Stimulated activated memory B cell treated with anti-CD40 and anti-IgM and Interleukin-4, amounts not matched to agents 10 μg/mL and 1 μg/mL and 100 μg/mL, for 72 hours (primary cell): Measurements from ENCODE around the gene ANP32A.
"Not testable (repeated sequence)": the region's sequence is repeated elsewhere in the genome, so short reads cannot be mapped to it uniquely, and the experiment has no call there.

ENCODE experiments used
- ATAC-seq: fragments of 150-1000 bp; cut with Tn5 transposase; 2 replicates; pipeline ENCODE4 v1.10.0; 2021
- H3K27ac Mint-ChIP-seq: one replicate; pipeline ENCODE4 v1.8.0; 2022; ENCODE audit warnings: mild to moderate bottlenecking, mixed read lengths
- H3K27me3 Mint-ChIP-seq: one replicate; pipeline ENCODE4 v1.8.0; 2022; ENCODE audit warnings: mixed read lengths
- H3K36me3 Mint-ChIP-seq: one replicate; pipeline ENCODE4 v1.8.0; 2022; ENCODE audit warnings: mixed read lengths
- H3K4me1 Mint-ChIP-seq: one replicate; pipeline ENCODE4 v1.8.0; 2022; ENCODE audit warnings: mixed read lengths
- H3K4me3 Mint-ChIP-seq: one replicate; pipeline ENCODE4 v1.8.0; 2022; ENCODE audit warnings: mild to moderate bottlenecking, moderate library complexity, mixed read lengths
- H3K9me3 Mint-ChIP-seq: one replicate; pipeline ENCODE4 v1.8.0; 2022; ENCODE audit warnings: mixed read lengths

ANP32A gene

GRCh38 chr15:68820295-68821189 lies at the start of gene ANP32A:
TSS of gene ANP32A (minus strand) at chr15:68820895. CDS start at chr15:68820751, 144 bp downstream.
- Mint-ChIP-seq H3K4me3 (peak within 1 kb of the TSS; percentile 98), H3K9me3 (no peaks in the 10 kb centered on the region), H3K4me1 (peaks cover 31% of the 10 kb centered on the region), H3K27ac (peak within 1 kb of the TSS; percentile 99), H3K36me3 (peaks cover 7% of the 10 kb centered on the region), H3K27me3 (no peaks in the 10 kb centered on the region)
- ATAC-seq = peak; percentile 89

GRCh38 chr15:68868296-68868695 lies 47.6 kb upstream of the ANP32A start:
- peaks cover 5% of the 10 kb centered on the region for H3K9me3 Mint-ChIP-seq
- H3K27me3 Mint-ChIP-seq = peaks cover 9% of the 10 kb centered on the region
- H3K4me1 Mint-ChIP-seq = no peaks in the 10 kb centered on the region
- no peak for ATAC-seq
- H3K27ac Mint-ChIP-seq = no peak overlapping the region
- H3K36me3 Mint-ChIP-seq = no peaks in the 10 kb centered on the region
- no peak overlapping the region for H3K4me3 Mint-ChIP-seq

- Mint-ChIP-seq H3K4me1 (no peaks in the 10 kb centered on the region), H3K36me3 (peaks cover 2% of the 10 kb centered on the region), H3K9me3 (peaks cover 6% of the 10 kb centered on the region), H3K27me3 (peaks cover 13% of the 10 kb centered on the region), H3K27ac (no peak overlapping the region), H3K4me3 (no peak overlapping the region)
- ATAC-seq = no peak
Measured at GRCh38 chr15:68862415-68862814, 41.7 kb upstream of the ANP32A start.

GRCh38 chr15:68858666-68859065 lies 38.0 kb upstream of the ANP32A start:
- ATAC-seq, H3K4me3 Mint-ChIP-seq, H3K4me1 Mint-ChIP-seq, H3K27ac Mint-ChIP-seq: not testable (repeated sequence)
- Mint-ChIP-seq H3K36me3 (peaks cover 12% of the 10 kb centered on the region), H3K27me3 (peaks cover 27% of the 10 kb centered on the region), H3K9me3 (peaks cover 17% of the 10 kb centered on the region)

GRCh38 chr15:68857443-68857842 lies 36.7 kb upstream of the ANP32A start:
- peaks cover 17% of the 10 kb centered on the region for H3K9me3 Mint-ChIP-seq
- not testable (repeated sequence) for ATAC-seq, H3K4me1 Mint-ChIP-seq, H3K4me3 Mint-ChIP-seq, H3K27ac Mint-ChIP-seq
- H3K27me3 Mint-ChIP-seq = peaks cover 36% of the 10 kb centered on the region
- H3K36me3 Mint-ChIP-seq = peaks cover 12% of the 10 kb centered on the region

GRCh38 chr15:68852461-68852860 lies 31.8 kb upstream of the ANP32A start:
- peaks cover 16% of the 10 kb centered on the region for H3K9me3 Mint-ChIP-seq
- H3K36me3 Mint-ChIP-seq = peaks cover 11% of the 10 kb centered on the region
- ATAC-seq = no peak
- peaks cover 37% of the 10 kb centered on the region for H3K27me3 Mint-ChIP-seq
- no peak overlapping the region for H3K4me3 Mint-ChIP-seq
- no peaks in the 10 kb centered on the region for H3K4me1 Mint-ChIP-seq
- no peak overlapping the region for H3K27ac Mint-ChIP-seq

GRCh38 chr15:68851971-68852370 lies 31.3 kb upstream of the ANP32A start:
- Mint-ChIP-seq H3K27ac (no peak overlapping the region), H3K4me1 (no peaks in the 10 kb centered on the region), H3K9me3 (peaks cover 12% of the 10 kb centered on the region), H3K36me3 (peaks cover 6% of the 10 kb centered on the region), H3K4me3 (no peak overlapping the region), H3K27me3 (peaks cover 32% of the 10 kb centered on the region)
- ATAC-seq = no peak

GRCh38 chr15:68849497-68849896 lies 28.8 kb upstream of the ANP32A start:
- Mint-ChIP-seq H3K4me1 (no peaks in the 10 kb centered on the region), H3K27me3 (peaks cover 35% of the 10 kb centered on the region), H3K36me3 (no peaks in the 10 kb centered on the region), H3K4me3 (no peak overlapping the region), H3K9me3 (no peaks in the 10 kb centered on the region), H3K27ac (no peak overlapping the region)
- no peak for ATAC-seq

- Mint-ChIP-seq H3K4me3 (no peak overlapping the region), H3K27ac (no peak overlapping the region), H3K36me3 (no peaks in the 10 kb centered on the region), H3K27me3 (peaks cover 42% of the 10 kb centered on the region), H3K9me3 (no peaks in the 10 kb centered on the region), H3K4me1 (peaks cover 16% of the 10 kb centered on the region)
- no peak for ATAC-seq
Measured at GRCh38 chr15:68846851-68847439, 26.2 kb upstream of the ANP32A start.

- Mint-ChIP-seq H3K27ac (no peak overlapping the region), H3K9me3 (no peaks in the 10 kb centered on the region), H3K27me3 (peaks cover 47% of the 10 kb centered on the region), H3K4me1 (peaks cover 16% of the 10 kb centered on the region), H3K36me3 (no peaks in the 10 kb centered on the region), H3K4me3 (no peak overlapping the region)
- no peak for ATAC-seq
Measured at GRCh38 chr15:68844856-68845550, 24.3 kb upstream of the ANP32A start.

GRCh38 chr15:68843425-68844311 lies 23.0 kb upstream of the ANP32A start:
- ATAC-seq = no peak
- Mint-ChIP-seq H3K27me3 (peaks cover 59% of the 10 kb centered on the region), H3K9me3 (no peaks in the 10 kb centered on the region), H3K27ac (no peak overlapping the region), H3K4me3 (peak overlapping the region; percentile 72), H3K36me3 (no peaks in the 10 kb centered on the region), H3K4me1 (peaks cover 16% of the 10 kb centered on the region)

GRCh38 chr15:68842958-68843357 lies 22.3 kb upstream of the ANP32A start:
- H3K27me3 Mint-ChIP-seq = peaks cover 59% of the 10 kb centered on the region
- H3K27ac Mint-ChIP-seq = no peak overlapping the region
- H3K4me3 Mint-ChIP-seq = no peak overlapping the region
- no peaks in the 10 kb centered on the region for H3K9me3 Mint-ChIP-seq
- ATAC-seq = no peak
- peaks cover 16% of the 10 kb centered on the region for H3K4me1 Mint-ChIP-seq
- no peaks in the 10 kb centered on the region for H3K36me3 Mint-ChIP-seq

GRCh38 chr15:68834346-68834745 lies 13.7 kb upstream of the ANP32A start:
- no peaks in the 10 kb centered on the region for H3K4me1 Mint-ChIP-seq
- H3K4me3 Mint-ChIP-seq = no peak overlapping the region
- no peak overlapping the region for H3K27ac Mint-ChIP-seq
- peaks cover 9% of the 10 kb centered on the region for H3K36me3 Mint-ChIP-seq
- H3K27me3 Mint-ChIP-seq = peaks cover 43% of the 10 kb centered on the region
- ATAC-seq = no peak
- H3K9me3 Mint-ChIP-seq = peaks cover 9% of the 10 kb centered on the region

GRCh38 chr15:68833700-68834331 lies 13.1 kb upstream of the ANP32A start:
- H3K9me3 Mint-ChIP-seq = peaks cover 9% of the 10 kb centered on the region
- peaks cover 37% of the 10 kb centered on the region for H3K27me3 Mint-ChIP-seq
- no peak for ATAC-seq
- H3K36me3 Mint-ChIP-seq = peaks cover 9% of the 10 kb centered on the region
- no peaks in the 10 kb centered on the region for H3K4me1 Mint-ChIP-seq
- H3K4me3 Mint-ChIP-seq = no peak overlapping the region
- H3K27ac Mint-ChIP-seq = no peak overlapping the region
